LNCaP clone FGC (cell line): ENCODE results near the gene SNX9.

Experiments used
- DNase-seq: peaks from one replicate; pipeline ENCODE4 v3.0.0-alpha.2; 2011; ENCODE audit warnings: low read depth
- H3K4me3 ChIP-seq: 2 replicates; pipeline ENCODE4 v1.5.1; 2011; ENCODE audit warnings: mild to moderate bottlenecking, low read depth, low read length, control low read depth
- TF ChIP-seq, protein P1 (sequence below): IDR thresholded peaks from 2 replicates; pipeline ENCODE4 v1.5.1; 2012; ENCODE audit warnings: mild to moderate bottlenecking; ENCODE audit not compliant: control insufficient read depth, insufficient read depth; ENCODE audit errors: extremely low read depth

SNX9 gene

DNA sequence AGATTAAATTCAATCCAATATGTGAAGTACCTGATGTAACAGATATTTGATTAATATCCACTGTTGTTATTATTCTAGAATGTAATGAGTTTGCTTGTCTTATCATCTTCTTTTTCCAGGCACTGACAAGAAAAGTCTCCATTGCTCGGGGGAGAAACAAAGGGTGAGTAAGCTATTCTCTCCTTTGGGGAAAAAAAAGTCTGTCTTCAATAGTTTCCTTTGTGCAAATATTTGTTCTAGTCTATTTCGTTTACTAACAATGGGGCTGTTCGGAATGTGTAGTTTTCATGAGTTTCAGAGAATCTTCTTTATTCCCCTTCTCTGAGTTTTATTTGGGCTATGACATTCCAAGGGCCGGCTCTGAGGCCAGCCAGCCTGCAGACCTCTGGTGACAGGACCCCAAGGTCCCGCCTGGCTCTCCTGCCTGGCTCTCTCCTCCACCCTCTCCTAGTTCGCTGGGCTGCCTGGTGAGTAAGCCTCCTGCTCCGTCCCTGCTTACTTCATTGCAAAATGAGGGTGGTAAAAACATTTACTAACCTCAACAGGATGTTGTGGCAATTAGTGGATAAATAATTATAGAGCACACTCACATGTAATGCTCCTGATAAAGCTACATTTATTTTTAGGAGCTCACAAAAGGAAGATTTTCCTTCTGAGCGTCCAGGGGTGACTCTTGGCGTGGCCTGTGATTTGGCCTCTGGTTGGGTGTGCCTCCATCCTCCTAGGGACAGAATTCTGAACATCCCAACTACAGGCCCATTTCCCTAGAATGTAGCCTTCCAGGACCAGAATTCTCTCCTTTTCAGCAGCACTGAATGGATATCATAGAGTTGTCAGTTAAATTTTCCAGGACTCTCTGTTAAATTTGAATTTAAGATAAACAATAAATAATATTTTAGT, 43.1 kb upstream of the SNX9 start:
- TF ChIP-seq, protein P1, sequence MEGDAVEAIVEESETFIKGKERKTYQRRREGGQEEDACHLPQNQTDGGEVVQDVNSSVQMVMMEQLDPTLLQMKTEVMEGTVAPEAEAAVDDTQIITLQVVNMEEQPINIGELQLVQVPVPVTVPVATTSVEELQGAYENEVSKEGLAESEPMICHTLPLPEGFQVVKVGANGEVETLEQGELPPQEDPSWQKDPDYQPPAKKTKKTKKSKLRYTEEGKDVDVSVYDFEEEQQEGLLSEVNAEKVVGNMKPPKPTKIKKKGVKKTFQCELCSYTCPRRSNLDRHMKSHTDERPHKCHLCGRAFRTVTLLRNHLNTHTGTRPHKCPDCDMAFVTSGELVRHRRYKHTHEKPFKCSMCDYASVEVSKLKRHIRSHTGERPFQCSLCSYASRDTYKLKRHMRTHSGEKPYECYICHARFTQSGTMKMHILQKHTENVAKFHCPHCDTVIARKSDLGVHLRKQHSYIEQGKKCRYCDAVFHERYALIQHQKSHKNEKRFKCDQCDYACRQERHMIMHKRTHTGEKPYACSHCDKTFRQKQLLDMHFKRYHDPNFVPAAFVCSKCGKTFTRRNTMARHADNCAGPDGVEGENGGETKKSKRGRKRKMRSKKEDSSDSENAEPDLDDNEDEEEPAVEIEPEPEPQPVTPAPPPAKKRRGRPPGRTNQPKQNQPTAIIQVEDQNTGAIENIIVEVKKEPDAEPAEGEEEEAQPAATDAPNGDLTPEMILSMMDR: no peak
- no peak for DNase-seq
- no peak overlapping the region for H3K4me3 ChIP-seq

GRCh38 chr6:157785636-157786035, 37.4 kb upstream of the SNX9 start:
- no peak for DNase-seq
- TF ChIP-seq, protein P1: no peak
- H3K4me3 ChIP-seq: no peak overlapping the region

- DNase-seq: no peak
- TF ChIP-seq, protein P1: no peak
- no peak overlapping the region for H3K4me3 ChIP-seq
Measured at GRCh38 chr6:157786221-157786620, 36.8 kb upstream of the SNX9 start.

DNA sequence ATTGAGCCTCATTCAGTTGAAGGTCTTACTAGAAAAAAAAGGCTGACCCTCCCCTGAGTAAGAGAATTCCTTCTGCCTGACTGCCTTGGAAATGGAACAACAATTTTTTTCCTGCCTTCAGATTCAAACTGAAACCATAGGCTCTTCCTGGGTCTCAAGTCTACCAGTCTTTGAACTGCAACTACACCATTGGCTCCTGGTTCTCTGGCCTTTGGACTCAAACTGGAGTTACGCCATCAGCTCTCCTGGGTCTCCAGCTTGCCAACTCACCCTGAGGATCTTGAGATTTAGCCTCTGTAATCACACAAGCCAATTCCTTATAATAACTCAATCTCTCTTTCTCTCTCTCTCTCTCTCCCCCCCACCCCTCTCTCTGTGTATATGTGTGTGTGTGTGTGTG, 36.0 kb upstream of the SNX9 start:
- TF ChIP-seq, protein P1: no peak
- no peak for DNase-seq
- no peak overlapping the region for H3K4me3 ChIP-seq

DNA sequence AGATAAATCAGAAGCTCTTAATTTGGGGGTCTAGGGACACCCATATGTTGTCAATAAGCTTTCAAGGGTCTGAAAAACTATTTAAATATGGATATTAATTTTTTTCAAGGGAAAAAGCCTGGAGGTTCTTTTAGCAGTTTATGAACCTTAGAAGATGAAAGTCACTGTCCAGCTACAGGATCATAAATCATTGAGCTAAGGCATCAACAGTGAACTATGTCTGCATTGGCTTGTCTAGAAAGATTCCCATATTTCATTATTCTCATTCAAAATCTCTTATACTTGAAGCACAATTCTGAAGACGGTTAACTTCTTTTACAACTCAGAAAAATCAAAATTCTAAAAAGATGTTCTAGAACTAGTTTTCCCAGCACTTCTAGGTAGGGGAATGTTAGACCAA, 34.9 kb upstream of the SNX9 start:
- TF ChIP-seq, protein P1: no peak
- DNase-seq: no peak
- no peak overlapping the region for H3K4me3 ChIP-seq

DNA sequence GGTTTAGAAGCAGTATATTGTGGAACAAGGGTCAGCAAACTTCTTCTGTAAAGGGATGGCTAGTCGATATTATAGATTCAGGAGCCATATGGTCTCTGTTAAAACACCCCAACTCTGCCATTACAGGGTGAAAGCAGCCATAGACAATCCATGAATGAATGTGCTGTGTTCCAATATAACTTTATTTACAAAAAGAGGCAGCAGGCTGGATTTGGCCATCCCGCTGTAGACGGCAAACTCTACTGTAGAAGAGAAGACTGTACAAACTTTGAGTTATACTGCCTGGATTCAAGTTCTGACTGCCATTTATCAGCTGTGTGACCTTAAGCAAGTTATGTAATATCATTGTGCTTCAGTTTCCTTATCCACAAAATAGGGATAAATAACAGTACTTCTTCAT, 33.7 kb upstream of the SNX9 start:
- H3K4me3 ChIP-seq: no peak overlapping the region
- TF ChIP-seq, protein P1: no peak
- DNase-seq: no peak

GRCh38 chr6:157789861-157790260, 33.2 kb upstream of the SNX9 start:
- DNase-seq: no peak

More at GRCh38 chr6:157789861-157790260, 33.2 kb upstream of the SNX9 start:
- TF ChIP-seq, protein P1: no peak
- no peak overlapping the region for H3K4me3 ChIP-seq
